Forelimb muscle (tissue), 1 donor: ENCODE results near the gene LDHAL6B. TPM values are rescaled to one million over a fixed set of nuclear protein-coding genes. Genes with fewer than 3 reads are reported as not detected.

Experiments
- DNase-seq: peaks from one replicate; pipeline ENCODE4 v3.0.0-alpha.2; 2013; ENCODE audit warnings: low read depth
- polyA plus RNA-seq: library from polyadenylated mRNA; unstranded; fragments of 120-200 nt; gene quantifications from one replicate; pipeline ENCODE4 v1.2.1, GENCODE V29; 2013; ENCODE audit not compliant: insufficient read length

The LDHAL6B gene
- polyA plus RNA-seq, 1 donor, result 0.14 TPM

- DNase-seq, result no peak
These were observed 12.1 kb downstream of the LDHAL6B start for GRCh38 chr15:59218710-59219109.

- no peak for DNase-seq
These were observed 15.2 kb downstream of the LDHAL6B start for GRCh38 chr15:59221511-59222505.

- no peak for DNase-seq
These were observed 16.4 kb downstream of the LDHAL6B start for GRCh38 chr15:59222906-59223550.

GRCh38 chr15:59223736-59224135 is 17.1 kb downstream of the LDHAL6B start:
- no peak for DNase-seq

GRCh38 chr15:59224474-59224873 is 17.8 kb downstream of the LDHAL6B start:
- no peak for DNase-seq

- no peak for DNase-seq
These were observed 20.4 kb downstream of the LDHAL6B start for GRCh38 chr15:59227021-59227420.

- DNase-seq, result no peak
These were observed 22.4 kb downstream of the LDHAL6B start for GRCh38 chr15:59229015-59229414.

GRCh38 chr15:59229453-59229852 is 22.8 kb downstream of the LDHAL6B start:
- no peak for DNase-seq

- no peak for DNase-seq
These were observed 23.9 kb downstream of the LDHAL6B start for GRCh38 chr15:59230531-59231055.

- no peak for DNase-seq
These were observed 25.8 kb downstream of the LDHAL6B start for GRCh38 chr15:59232476-59232875.

- DNase-seq, result no peak
These were observed 29.8 kb downstream of the LDHAL6B start for GRCh38 chr15:59236394-59236793.

GRCh38 chr15:59237119-59237855 is 30.6 kb downstream of the LDHAL6B start:
- DNase-seq, result no peak

- no peak for DNase-seq
These were observed 31.3 kb downstream of the LDHAL6B start for GRCh38 chr15:59237924-59238331.

GRCh38 chr15:59240036-59240435 is 33.4 kb downstream of the LDHAL6B start:
- no peak for DNase-seq

- no peak for DNase-seq
These were observed 36.0 kb downstream of the LDHAL6B start for GRCh38 chr15:59242649-59243048.

- no peak for DNase-seq
These were observed 37.0 kb downstream of the LDHAL6B start for GRCh38 chr15:59243622-59244021.

GRCh38 chr15:59244337-59244736 is 37.7 kb downstream of the LDHAL6B start:
- no peak for DNase-seq

- DNase-seq, result no peak
These were observed 38.9 kb downstream of the LDHAL6B start for GRCh38 chr15:59245559-59245958.

- DNase-seq, result no peak
These were observed 40.7 kb downstream of the LDHAL6B start for GRCh38 chr15:59247364-59247763.

- DNase-seq, result no peak
These were observed 43.2 kb downstream of the LDHAL6B start for GRCh38 chr15:59249816-59250215.

GRCh38 chr15:59250249-59250648 is 43.6 kb downstream of the LDHAL6B start:
- no peak for DNase-seq
